ENCODE measurements around the gene PFN1. TPM values are rescaled to one million over a fixed set of nuclear protein-coding genes. Genes with fewer than 3 reads are reported as not detected.

PFN1 gene
- total RNA-seq, 1 experiment from 2014 or later, result 1,213 TPM

GRCh38 chr17:4932756-4933155 lies 15.6 kb downstream of the PFN1 start:
- BruUV-seq (replicated peaks), result no TSS peak

More at GRCh38 chr17:4932756-4933155, 15.6 kb downstream of the PFN1 start:
- DNase-seq (ENCODE audit: low read depth, low spot score), result no peak
- Histone ChIP-seq H2AFZ (ENCODE audit: low read depth, low read length, poor library complexity, severe bottlenecking) (no peak overlapping the region), H3K9me2 (ENCODE audit: insufficient read depth) (no peaks in the 10 kb centered on the region), H3K36me3 (ENCODE audit: control insufficient read depth in 1 of 2, insufficient read depth in 2 of 2, low read length in 2 of 2) (peaks cover 0 to 9% of the 10 kb centered on the region in 2 experiments; a peak in 1 of 4 replicates), H4K20me1 (ENCODE audit: insufficient read depth) (no peaks in the 10 kb centered on the region), H3K9me3 (ENCODE audit: control insufficient read depth in 1 of 2, insufficient read depth in 1 of 2, low read depth in 1 of 2, low read length in 2 of 2) (no peaks in the 10 kb centered on the region), H3K9ac (ENCODE audit: low read length) (no peak overlapping the region), H3K27me3 (ENCODE audit: insufficient read depth, low read length) (no peaks in the 10 kb centered on the region), H3K4me3 (replicated peaks in 1 of 2; ENCODE audit: low read depth in 1 of 2, low read length in 2 of 2) (no peak overlapping the region), H3K27ac (ENCODE audit: low read depth, low read length) (no peak overlapping the region), H3K79me2 (ENCODE audit: insufficient read depth, low read length) (peaks cover 2% of the 10 kb centered on the region; the same call in 1 of the 2 replicates), H3K4me1 (ENCODE audit: control insufficient read depth in 1 of 2, insufficient read depth in 2 of 2, low read length in 2 of 2) (peaks cover 8 to 9% of the 10 kb centered on the region in 2 experiments), H3K4me2 (ENCODE audit: low read length) (no peak overlapping the region)
- intact Hi-C loops (cut with micrococcal nuclease), result no loop called here
- RAD21 ChIA-PET (ENCODE audit: low non-redundant PET in 1 of 2, low total read pairs in 2 of 2, uncharacterized antibody in 2 of 2, unreplicated experiment in 2 of 2), result no interaction called here
- CTCF ChIA-PET, result no interaction called here
- no peak for ATAC-seq
- TF ChIP-seq YY1 (IDR thresholded peaks at IDR 0.05; ENCODE audit: extremely low read depth, insufficient replicate concordance, low read depth, low read length) (no peak), ZFX (IDR thresholded peaks at IDR 0.05) (no peak), JUND (IDR thresholded peaks at IDR 0.05) (no peak), EZH2phosphoT487 (IDR thresholded peaks at IDR 0.05; ENCODE audit: borderline replicate concordance) (no peak), POLR2AphosphoS5 (IDR thresholded peaks at IDR 0.05; ENCODE audit: low read depth, low read length) (no peak), ELF1 (IDR thresholded peaks at IDR 0.05; ENCODE audit: borderline replicate concordance, low read depth) (no peak), ZNF274 (IDR thresholded peaks at IDR 0.05; ENCODE audit: low read depth, low read length) (no peak), ZBTB33 (IDR thresholded peaks at IDR 0.05; ENCODE audit: extremely low read depth, insufficient replicate concordance, low read length) (no peak), MAX (IDR thresholded peaks at IDR 0.05) (no peak), RAD21 (IDR thresholded peaks at IDR 0.05; ENCODE audit: low read depth) (no peak), POLR2A (IDR thresholded peaks at IDR 0.05; ENCODE audit: borderline replicate concordance, extremely low read depth, insufficient read depth, insufficient read length) (no peak)
- POLR2A ChIA-PET, result no interaction called here

Data from HCT116 (cell line).